ENCODE data around the gene AHDC1.

Gene AHDC1

DNA sequence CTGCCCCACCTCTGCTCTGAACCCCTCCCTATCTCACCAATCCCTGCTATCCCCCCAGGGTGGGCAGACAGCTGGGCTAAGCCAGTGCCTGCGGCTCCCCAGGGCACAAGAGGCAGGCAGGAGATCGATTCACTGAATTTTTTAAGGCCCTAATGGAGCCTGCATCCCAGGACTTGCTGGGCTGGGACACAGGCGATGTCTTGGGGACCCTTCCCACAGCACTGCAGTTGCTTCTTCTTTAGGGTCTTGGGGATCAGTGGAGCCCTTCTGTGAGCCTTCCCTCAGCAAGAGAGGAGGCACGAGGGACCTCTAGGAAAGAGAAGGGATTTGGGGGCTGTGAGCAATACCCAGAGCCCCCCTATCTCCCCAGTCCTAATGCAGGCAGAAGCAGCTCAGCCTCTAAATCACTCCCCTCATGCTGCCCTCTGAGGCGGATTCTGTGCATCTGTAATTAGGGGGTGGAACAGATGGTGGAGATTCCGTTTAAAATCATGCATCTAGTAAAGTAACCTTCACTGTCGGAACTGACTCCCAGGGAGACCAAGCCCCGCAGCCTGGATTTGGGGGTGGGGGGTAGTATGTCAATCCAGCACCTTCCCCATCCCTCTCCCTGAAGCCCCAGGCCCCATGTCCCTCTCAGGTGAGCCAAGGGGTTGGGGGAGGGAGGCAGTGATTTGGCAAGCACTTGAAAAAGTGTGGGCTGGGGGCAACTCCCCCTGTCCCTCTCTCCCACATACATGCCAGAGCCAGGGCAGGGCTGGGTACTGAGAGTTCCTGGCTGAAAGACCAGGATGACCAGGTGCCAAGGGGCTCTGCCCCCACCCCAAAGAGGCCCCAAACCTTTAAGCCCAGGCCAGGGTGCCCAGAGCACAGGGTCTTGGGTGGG lies 10.0 kb downstream of the AHDC1 start:
- TF ChIP-seq, protein P1, sequence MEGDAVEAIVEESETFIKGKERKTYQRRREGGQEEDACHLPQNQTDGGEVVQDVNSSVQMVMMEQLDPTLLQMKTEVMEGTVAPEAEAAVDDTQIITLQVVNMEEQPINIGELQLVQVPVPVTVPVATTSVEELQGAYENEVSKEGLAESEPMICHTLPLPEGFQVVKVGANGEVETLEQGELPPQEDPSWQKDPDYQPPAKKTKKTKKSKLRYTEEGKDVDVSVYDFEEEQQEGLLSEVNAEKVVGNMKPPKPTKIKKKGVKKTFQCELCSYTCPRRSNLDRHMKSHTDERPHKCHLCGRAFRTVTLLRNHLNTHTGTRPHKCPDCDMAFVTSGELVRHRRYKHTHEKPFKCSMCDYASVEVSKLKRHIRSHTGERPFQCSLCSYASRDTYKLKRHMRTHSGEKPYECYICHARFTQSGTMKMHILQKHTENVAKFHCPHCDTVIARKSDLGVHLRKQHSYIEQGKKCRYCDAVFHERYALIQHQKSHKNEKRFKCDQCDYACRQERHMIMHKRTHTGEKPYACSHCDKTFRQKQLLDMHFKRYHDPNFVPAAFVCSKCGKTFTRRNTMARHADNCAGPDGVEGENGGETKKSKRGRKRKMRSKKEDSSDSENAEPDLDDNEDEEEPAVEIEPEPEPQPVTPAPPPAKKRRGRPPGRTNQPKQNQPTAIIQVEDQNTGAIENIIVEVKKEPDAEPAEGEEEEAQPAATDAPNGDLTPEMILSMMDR (IDR thresholded peaks at IDR 0.05) = no peak
- H3K36me3 ChIP-seq = no peaks in the 10 kb centered on the region
- H3K4me1 ChIP-seq (ENCODE audit: control insufficient read depth in 1 of 2, insufficient read depth in 1 of 2, low read depth in 1 of 2, low read length in 1 of 2) = no peaks in the 10 kb centered on the region
- H3K4me3 ChIP-seq (ENCODE audit: low read depth in 1 of 2, low read length in 1 of 2) = no peak overlapping the region
- peaks cover 2% of the 10 kb centered on the region for H3K27me3 ChIP-seq
- no peaks in the 10 kb centered on the region for H3K9me3 ChIP-seq
- H3K27ac ChIP-seq = no peak overlapping the region

DNA sequence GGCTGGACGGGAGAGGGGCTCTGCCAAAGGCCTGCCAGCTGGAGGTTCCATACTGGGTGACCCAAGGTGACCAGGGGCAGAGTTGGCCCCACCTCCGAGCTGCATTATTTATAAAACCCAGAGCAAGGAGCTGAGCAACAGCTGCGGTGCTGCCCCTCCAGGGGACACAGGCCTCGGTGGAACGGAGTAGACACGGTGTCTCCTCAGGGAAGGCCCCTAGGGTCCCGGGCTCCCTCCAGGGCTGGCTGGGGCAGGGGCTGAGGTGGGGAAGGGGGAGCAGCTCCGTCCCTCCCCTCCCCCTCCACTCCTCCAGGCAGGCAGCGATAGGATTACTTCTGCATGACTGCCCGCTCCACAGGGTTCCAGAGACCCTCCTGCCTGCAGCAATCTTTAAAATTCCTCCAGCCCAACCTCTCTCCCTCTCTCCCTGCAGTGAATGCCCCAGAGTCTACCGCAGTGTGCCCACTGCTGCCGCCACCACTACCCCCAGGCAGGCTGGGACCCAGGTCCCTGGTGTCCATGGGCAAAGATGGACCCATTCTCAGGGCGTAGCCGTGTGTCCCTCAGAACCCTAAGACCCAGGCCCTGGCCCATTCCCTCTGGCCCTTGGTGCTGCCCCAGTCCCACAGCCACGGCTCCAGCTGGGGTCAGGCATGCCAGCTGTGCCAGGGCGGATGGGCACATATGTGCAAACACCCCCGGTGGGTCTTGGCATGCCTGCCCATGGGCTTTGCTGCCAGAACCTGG lies 10.8 kb downstream of the AHDC1 start:
- Histone ChIP-seq H3K9me3 (no peaks in the 10 kb centered on the region), H3K27ac (no peak overlapping the region), H3K36me3 (no peaks in the 10 kb centered on the region), H3K4me3 (ENCODE audit: low read depth in 1 of 2, low read length in 1 of 2) (no peak overlapping the region), H3K27me3 (no peaks in the 10 kb centered on the region), H3K4me1 (ENCODE audit: control insufficient read depth in 1 of 2, insufficient read depth in 1 of 2, low read depth in 1 of 2, low read length in 1 of 2) (no peaks in the 10 kb centered on the region)
- TF ChIP-seq, protein P1 (IDR thresholded peaks at IDR 0.05) = no peak

DNA sequence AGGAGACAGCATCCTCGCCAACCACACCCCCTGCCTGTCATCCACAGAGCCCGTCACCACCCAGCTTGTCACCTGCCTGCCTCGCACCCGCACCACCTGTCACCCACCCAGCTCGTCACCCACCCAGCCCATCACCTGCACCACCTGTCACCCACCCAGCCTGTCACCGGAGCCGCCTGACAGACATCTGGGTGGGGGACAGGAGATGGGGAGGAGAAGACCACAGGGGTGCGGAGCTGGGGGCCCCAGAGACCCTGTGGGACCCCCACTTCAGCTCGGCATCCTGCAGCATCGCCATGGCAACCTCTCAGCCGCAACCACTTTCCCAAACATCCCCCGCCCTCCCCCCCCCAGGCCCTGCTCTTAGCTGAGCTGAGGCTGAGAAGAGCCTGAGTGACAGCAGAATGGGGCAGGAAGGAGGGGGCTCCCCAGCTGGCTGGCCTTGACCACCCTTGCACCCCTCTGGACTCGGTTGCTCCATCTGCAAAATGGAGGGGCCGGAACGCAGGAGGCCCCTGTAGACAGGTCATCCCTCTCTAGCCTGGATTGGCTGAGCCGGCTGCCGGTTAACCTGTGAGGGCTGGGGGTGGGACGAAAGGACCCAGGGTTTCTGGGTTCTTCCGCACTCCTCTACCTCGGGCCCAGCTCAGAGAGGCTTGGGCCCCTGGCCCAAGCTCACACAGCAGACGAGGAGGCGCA lies 11.6 kb downstream of the AHDC1 start:
- TF ChIP-seq, protein P1 (IDR thresholded peaks at IDR 0.05) = no peak
- H3K36me3 ChIP-seq = no peaks in the 10 kb centered on the region
- no peaks in the 10 kb centered on the region for H3K9me3 ChIP-seq
- no peak overlapping the region for H3K4me3 ChIP-seq (ENCODE audit: low read depth in 1 of 2, low read length in 1 of 2)
- H3K27ac ChIP-seq = no peak overlapping the region
- no peaks in the 10 kb centered on the region for H3K27me3 ChIP-seq
- H3K4me1 ChIP-seq (ENCODE audit: control insufficient read depth in 1 of 2, insufficient read depth in 1 of 2, low read depth in 1 of 2, low read length in 1 of 2) = no peaks in the 10 kb centered on the region

DNA sequence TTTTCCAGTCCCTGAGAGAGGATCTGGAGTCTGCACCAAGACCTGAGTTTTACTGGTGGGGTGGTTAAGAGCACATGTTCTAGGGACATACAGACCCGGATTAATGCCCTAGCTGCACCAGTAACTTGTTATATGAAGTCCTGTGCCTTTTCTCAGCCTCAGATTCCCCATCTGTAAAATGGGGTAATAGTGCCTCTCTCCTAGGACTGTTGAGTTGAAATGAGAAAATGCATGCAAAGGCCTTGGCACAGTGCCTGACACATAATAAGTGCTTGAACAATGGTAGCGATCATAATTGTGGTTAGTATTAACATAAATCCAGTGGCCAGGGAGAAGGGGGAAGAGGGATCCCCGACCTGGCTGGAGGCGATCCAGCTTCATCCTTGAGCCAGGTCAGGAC lies 12.3 kb downstream of the AHDC1 start:
- TF ChIP-seq, protein P1 (IDR thresholded peaks at IDR 0.05) = no peak
- Histone ChIP-seq H3K4me1 (ENCODE audit: control insufficient read depth in 1 of 2, insufficient read depth in 1 of 2, low read depth in 1 of 2, low read length in 1 of 2) (no peaks in the 10 kb centered on the region), H3K27ac (no peak overlapping the region), H3K9me3 (no peaks in the 10 kb centered on the region), H3K4me3 (ENCODE audit: low read depth in 1 of 2, low read length in 1 of 2) (no peak overlapping the region), H3K36me3 (no peaks in the 10 kb centered on the region), H3K27me3 (no peaks in the 10 kb centered on the region)

DNA sequence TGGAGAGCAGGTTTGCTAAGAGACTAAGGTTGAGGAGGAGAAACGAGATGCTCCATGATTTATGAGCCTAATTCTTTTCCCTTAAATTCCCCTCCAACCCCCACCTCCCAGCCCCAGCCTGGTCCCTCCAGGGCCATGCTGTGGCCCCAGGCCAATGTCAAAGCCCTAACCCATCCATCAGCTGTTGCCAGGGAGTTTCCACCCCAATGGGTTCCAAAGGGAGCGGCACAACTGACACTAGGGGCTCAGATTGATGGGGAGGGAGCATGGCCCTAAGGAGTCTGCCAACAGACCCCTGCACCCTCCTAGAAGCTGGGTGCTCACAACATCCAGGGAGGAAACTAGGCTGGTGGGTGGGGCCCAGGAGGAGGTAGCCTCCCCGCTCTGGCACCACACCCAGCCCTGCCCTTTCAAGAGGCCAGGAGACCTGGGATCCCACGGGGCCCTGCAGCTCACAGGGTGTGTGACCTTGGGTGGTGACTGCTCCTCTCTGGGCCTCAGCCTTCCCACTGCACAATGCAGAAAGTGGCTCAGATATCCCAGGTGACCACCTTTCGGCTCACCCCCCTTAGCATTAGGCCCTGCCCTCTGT lies 12.9 kb downstream of the AHDC1 start:
- Histone ChIP-seq H3K9me3 (no peaks in the 10 kb centered on the region), H3K27me3 (no peaks in the 10 kb centered on the region), H3K27ac (no peak overlapping the region), H3K36me3 (no peaks in the 10 kb centered on the region), H3K4me3 (ENCODE audit: low read depth in 1 of 2, low read length in 1 of 2) (no peak overlapping the region), H3K4me1 (ENCODE audit: control insufficient read depth in 1 of 2, insufficient read depth in 1 of 2, low read depth in 1 of 2, low read length in 1 of 2) (no peaks in the 10 kb centered on the region)
- TF ChIP-seq, protein P1 (IDR thresholded peaks at IDR 0.05) = no peak
